LNCaP clone FGC (cell line): Measurements from ENCODE around the gene SLC66A1.
"Not testable (repeated sequence)": the region's sequence is repeated elsewhere in the genome, so short reads cannot be mapped to it uniquely, and the experiment has no call there.

ENCODE experiments used
- DNase-seq: peaks from one replicate; pipeline ENCODE4 v3.0.0-alpha.2; 2011; ENCODE audit warnings: low read depth
- H3K4me3 ChIP-seq: 2 replicates; pipeline ENCODE4 v1.5.1; 2011; ENCODE audit warnings: mild to moderate bottlenecking, low read depth, low read length, control low read depth
- TF ChIP-seq, protein P1 (sequence below): IDR thresholded peaks from 2 replicates; pipeline ENCODE4 v1.5.1; 2012; ENCODE audit warnings: mild to moderate bottlenecking; ENCODE audit not compliant: control insufficient read depth, insufficient read depth; ENCODE audit errors: extremely low read depth

The SLC66A1 gene

DNA sequence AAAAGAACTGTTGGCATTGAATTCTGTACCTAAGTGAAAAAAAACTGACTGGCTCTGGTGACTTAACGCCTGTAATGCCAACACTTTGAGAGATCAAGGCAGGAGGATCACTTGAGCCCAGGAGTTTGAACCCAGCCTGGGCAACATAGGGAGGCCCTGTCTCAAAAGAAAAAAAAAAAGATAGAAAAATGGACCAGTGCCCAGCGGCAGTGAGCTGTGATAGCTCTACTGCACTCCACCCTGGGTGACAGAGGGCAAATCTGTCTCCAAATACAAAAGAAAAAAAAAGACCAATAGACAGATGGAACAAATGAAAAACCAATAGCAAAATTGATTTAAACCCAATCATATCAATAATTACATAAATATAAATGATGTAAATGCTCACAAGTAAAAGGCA, 22.9 kb upstream of the SLC66A1 start:
- DNase-seq: no peak
- TF ChIP-seq, protein P1, sequence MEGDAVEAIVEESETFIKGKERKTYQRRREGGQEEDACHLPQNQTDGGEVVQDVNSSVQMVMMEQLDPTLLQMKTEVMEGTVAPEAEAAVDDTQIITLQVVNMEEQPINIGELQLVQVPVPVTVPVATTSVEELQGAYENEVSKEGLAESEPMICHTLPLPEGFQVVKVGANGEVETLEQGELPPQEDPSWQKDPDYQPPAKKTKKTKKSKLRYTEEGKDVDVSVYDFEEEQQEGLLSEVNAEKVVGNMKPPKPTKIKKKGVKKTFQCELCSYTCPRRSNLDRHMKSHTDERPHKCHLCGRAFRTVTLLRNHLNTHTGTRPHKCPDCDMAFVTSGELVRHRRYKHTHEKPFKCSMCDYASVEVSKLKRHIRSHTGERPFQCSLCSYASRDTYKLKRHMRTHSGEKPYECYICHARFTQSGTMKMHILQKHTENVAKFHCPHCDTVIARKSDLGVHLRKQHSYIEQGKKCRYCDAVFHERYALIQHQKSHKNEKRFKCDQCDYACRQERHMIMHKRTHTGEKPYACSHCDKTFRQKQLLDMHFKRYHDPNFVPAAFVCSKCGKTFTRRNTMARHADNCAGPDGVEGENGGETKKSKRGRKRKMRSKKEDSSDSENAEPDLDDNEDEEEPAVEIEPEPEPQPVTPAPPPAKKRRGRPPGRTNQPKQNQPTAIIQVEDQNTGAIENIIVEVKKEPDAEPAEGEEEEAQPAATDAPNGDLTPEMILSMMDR: no peak
- no peak overlapping the region for H3K4me3 ChIP-seq

DNA sequence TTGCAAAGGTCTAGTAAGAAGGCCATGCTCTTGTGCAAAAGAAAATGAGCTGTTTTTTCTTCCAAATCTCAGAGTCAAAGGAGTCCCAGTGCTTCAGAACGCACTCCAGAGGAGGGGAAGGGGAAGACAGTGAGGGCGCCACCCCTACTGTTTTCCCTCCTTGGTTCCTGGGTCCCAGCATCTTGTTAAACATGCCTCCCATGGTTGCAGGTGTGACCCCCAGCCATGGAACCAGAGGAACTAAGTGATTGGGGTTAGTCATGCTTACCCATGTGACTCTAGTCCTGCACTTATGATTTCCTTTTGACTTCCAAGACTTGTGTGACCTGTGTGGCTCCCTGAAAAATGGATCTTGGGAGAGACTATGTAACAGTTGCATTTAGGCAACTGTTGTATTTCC, 17.5 kb upstream of the SLC66A1 start:
- DNase-seq: no peak
- TF ChIP-seq, protein P1: no peak
- H3K4me3 ChIP-seq: no peak overlapping the region

DNA sequence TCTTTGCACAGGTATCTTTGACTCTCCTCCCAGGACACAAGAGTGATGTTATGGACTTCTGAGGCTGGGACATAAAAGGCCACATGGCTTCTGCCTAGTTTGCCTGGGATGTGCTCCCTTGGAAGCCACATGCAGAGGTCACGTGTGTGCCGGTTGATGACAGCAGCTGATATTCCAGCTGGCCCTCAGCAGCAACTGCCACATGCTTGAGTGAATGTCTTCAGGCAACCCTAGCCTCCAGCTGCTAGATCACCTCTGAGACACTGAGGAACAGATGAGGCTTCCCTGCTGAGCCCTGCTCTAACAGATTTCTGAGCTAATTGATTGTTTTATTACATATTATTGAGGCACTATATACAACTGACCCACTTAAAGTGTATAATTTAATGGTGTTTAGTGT, 11.9 kb upstream of the SLC66A1 start:
- DNase-seq: no peak
- TF ChIP-seq, protein P1: no peak
- H3K4me3 ChIP-seq: no peak overlapping the region

DNA sequence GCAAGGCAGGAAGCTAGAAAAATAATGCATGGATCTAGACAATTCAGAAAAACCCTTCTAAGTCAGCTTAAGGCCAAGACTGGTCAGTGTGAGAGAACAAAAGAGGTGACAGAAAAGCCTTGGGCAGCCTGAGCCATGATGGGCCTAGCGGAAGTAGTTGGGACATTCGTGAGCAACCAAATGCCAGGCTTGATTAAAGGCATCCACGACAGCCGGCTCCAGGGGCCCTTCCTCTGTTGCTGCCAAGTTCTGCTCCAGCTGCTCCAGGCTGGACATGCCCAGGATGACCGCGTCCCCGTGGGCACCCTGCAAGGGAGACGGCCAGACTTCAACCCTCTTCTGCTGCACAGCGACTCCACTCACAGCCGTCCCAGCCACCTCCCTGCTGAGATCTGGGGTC, 8.0 kb upstream of the SLC66A1 start:
- DNase-seq, H3K4me3 ChIP-seq: not testable (repeated sequence)

DNA sequence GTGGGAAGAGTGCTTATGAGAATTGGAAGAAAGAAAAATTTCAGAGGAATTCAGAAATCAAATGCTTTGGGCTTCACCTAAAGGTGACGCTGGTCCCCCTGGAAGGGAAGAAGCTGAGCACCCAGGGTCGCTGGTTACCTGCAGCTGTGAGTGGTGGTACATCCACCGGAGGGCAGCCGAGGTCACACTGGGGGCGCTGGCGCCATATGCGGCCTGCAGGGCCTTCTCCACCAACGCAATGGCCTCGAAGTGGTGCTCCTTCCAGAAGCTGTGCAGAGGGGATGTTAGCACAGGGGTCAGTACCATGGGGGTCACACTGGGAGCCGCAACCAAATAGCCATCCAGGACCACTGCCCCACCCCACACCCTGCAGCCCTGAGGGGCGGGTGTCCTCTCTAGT, 6.2 kb upstream of the SLC66A1 start:
- no peak for DNase-seq
- TF ChIP-seq, protein P1: no peak
- no peak overlapping the region for H3K4me3 ChIP-seq

DNA sequence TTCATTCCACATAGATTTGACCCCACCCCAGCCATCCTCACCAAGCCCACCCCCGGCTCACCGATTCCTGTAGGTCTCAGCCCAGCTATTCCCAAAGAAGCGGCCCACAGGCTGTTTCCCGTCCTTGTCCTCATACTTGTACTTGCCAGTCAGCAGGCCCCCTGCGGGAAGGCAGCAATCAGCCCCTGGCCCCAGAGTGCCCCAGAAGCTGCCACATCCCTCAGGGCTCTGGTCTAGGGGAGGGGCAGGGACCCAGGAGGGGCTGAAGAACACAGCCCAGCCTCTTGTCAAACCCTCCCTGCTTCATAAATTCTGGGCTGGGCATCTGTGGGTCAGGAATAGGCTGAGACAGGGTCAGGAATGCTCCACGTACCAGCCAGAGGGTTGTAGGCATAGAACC, 5.2 kb upstream of the SLC66A1 start:
- no peak overlapping the region for H3K4me3 ChIP-seq
- no peak for DNase-seq
- TF ChIP-seq, protein P1: no peak

DNA sequence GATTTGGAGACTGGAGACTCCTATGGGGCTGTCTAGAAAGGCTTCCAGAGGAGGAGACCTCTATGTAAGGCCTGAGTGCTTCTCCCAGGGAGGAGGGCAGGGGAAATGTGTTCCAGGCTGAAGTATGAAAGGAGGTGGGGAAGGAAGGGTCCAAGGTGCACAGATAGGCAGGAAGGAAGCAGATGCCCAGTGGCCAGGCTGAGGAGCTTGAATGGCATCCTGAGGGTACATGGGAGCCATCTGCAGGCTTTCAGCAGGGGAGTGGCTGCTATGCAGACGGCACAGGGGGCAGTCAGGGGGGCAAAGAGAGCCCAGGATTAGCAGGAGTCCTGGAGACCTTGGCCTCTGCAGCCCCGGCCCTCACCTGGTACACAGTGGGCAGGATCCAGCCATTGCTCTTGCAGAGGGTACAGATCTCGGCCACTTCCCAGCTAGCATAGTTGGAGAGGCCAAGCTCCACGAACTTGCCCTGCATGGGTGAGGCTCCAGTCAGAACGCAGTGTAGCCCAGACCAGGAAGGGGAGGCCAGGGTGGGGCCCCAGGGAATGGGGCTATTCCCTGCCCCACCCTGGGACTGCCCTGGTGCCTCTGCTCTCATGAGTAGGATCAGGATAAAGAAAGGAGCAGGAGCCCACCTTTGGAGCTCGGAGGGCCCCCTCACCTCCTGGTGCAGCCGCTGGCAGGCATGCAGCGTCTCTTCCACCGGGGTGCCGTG, 4.2 kb upstream of the SLC66A1 start:
- DNase-seq: no peak
- TF ChIP-seq, protein P1: no peak
- H3K4me3 ChIP-seq: no peak overlapping the region
